GM12878 (cell line): Measurements from ENCODE around the gene PAPLN.

ENCODE experiments used
- CTCF ChIP-seq, 3 experiments: IDR thresholded peaks in 2 of 3; conservative IDR thresholded peaks in 1 of 3; 2 replicates each; pipeline ENCODE4 v1.5.1; 2011; ENCODE audit warnings: low read depth in 3 of 3, low read length in 3 of 3, mild to moderate bottlenecking in 3 of 3, control low read depth in 2 of 3, moderate library complexity in 2 of 3, inconsistent platforms in 1 of 3, mixed read lengths in 1 of 3; ENCODE audit not compliant: control insufficient read depth in 2 of 3, insufficient read depth in 1 of 3; ENCODE audit errors: extremely low read depth in 1 of 3
- ELK1 ChIP-seq: IDR thresholded peaks from 2 replicates; pipeline ENCODE4 v1.6.1; 2012; ENCODE audit warnings: low read depth, low read length, improper control_type of control experiment
- EP300 ChIP-seq, 2 experiments: fragments of 150-350 bp in 1 of 2; IDR thresholded peaks; 2 replicates each; pipeline ENCODE4 v1.6.1; 2011 to 2012; ENCODE audit warnings: low read depth in 2 of 2, low read length in 2 of 2, borderline replicate concordance in 1 of 2, improper control_type of control experiment in 1 of 2, inconsistent platforms in 1 of 2; ENCODE audit not compliant: control insufficient read depth in 1 of 2
- ETV6 ChIP-seq, 2 experiments: fragments of 450-650 bp in 1 of 2; IDR thresholded peaks in 1 of 2; conservative IDR thresholded peaks in 1 of 2; 2 replicates each; pipeline ENCODE4 v1.6.1; 2014; ENCODE audit warnings: antibody characterized with exemption in 1 of 2, borderline replicate concordance in 1 of 2, low read depth in 1 of 2, mild to moderate bottlenecking in 1 of 2, moderate library complexity in 1 of 2
- EZH2 ChIP-seq: IDR thresholded peaks from 2 replicates; pipeline ENCODE4 v1.6.1; 2012; ENCODE audit warnings: low read depth, mild to moderate bottlenecking, control low read depth, inconsistent platforms, low read length, borderline replicate concordance; ENCODE audit not compliant: control insufficient read depth
- FOXK2 ChIP-seq: fragments of 450-650 bp; IDR thresholded peaks from 2 replicates; pipeline ENCODE4 v1.6.1; 2017; ENCODE audit warnings: mild to moderate bottlenecking, moderate library complexity
- PBX3 ChIP-seq: IDR thresholded peaks from 2 replicates; pipeline ENCODE4 v1.6.1; 2011; ENCODE audit warnings: mild to moderate bottlenecking, low read depth, low read length, moderate library complexity; ENCODE audit not compliant: insufficient replicate concordance
- POLR2AphosphoS5 ChIP-seq: IDR thresholded peaks from 2 replicates; pipeline ENCODE4 v1.6.1; 2011; ENCODE audit warnings: mild to moderate bottlenecking, low read length, inconsistent platforms
- SREBF1 ChIP-seq: IDR thresholded peaks from 2 replicates; pipeline ENCODE4 v1.6.1; 2012; ENCODE audit warnings: mild to moderate bottlenecking, low read length
- TCF12 ChIP-seq: IDR thresholded peaks from 2 replicates; pipeline ENCODE4 v1.6.1; 2011; ENCODE audit warnings: low read depth, mild to moderate bottlenecking, low read length

- TF ChIP-seq EZH2: no peak
- TF ChIP-seq EP300 (IDR thresholded peaks at IDR 0.05; ENCODE audit: borderline replicate concordance in 1 of 2, control insufficient read depth in 1 of 2, low read depth in 2 of 2, low read length in 2 of 2): 0 out of 4 replicates have a peak, but pooled peaks of 1 of the 2 experiments have one; percentile 21
- TF ChIP-seq SREBF1: no peak
- no peak for TF ChIP-seq PBX3
- no peak for TF ChIP-seq CTCF (IDR thresholded peaks at IDR 0.05 in 2 of 3, conservative IDR thresholded peaks at IDR 0.05 in 1 of 3; ENCODE audit: control insufficient read depth in 2 of 3, extremely low read depth in 1 of 3, insufficient read depth in 1 of 3, low read depth in 3 of 3, low read length in 3 of 3)
- no peak for TF ChIP-seq POLR2AphosphoS5
- TF ChIP-seq ELK1: no peak
- no peak for TF ChIP-seq ETV6 (conservative IDR thresholded peaks at IDR 0.05 in 1 of 2, IDR thresholded peaks at IDR 0.05 in 1 of 2; ENCODE audit: borderline replicate concordance in 1 of 2, low read depth in 1 of 2)
- no peak for TF ChIP-seq FOXK2
- TF ChIP-seq TCF12: no peak
These were observed 32.6 kb downstream of the PAPLN start for GRCh38 chr14:73269729-73270531.
